ENCODE data around the gene UBE2J2.

DNA sequence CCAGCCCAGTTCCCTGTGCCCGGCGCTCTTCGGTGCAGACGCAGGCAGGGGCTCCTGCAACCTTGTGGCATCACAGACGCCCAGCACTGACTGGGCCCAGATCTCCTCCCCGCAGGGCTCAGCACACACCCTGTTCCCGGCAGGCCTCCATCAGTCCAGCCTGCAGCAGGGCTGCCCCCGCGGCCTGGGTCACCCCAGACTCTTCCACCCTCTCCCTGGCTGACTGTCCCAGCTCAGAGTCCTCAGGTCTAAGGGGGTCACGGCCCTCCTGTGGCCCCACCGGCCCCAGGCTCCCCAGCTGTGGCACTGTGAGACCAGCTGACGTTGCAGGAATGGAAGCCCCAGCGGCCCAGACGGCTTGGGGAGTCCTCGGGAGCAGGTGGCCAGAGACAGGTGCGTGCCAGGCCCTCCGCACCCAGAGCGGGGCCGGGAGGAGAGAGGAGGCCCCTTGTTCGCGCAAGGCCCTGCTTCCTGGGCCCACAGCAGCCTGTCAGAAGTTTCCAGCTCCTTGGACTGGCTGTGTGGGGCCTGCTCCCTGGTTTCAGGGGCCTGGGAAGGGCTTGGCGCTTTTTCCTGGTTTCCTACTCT lies 37.4 kb downstream of the UBE2J2 start:
- TF ChIP-seq CTCF (IDR thresholded peaks at IDR 0.05), result no peak
- TF ChIP-seq POLR2A (IDR thresholded peaks at IDR 0.05), result no peak
- no peak for TF ChIP-seq POLR2AphosphoS5 (IDR thresholded peaks at IDR 0.05; ENCODE audit: insufficient read depth in 1 of 2, low read depth in 1 of 2)
